A549 treated with dexamethasone at 1 μM for 4 hours (cell line): ENCODE data around the gene CXorf51B. TPM values are rescaled to one million over a fixed set of nuclear protein-coding genes. Genes with fewer than 3 reads are reported as not detected.

ENCODE experiments used
- total RNA-seq: library from RNA; stranded (reverse); fragments of 200-300 nt; extraction: Qiagen RNA extraction; gene quantifications from 5 replicates; pipeline ENCODE4 v1.2.3, GENCODE V29; 2022

Gene CXorf51B
- total RNA-seq, result not detected in 5 replicates

DNA sequence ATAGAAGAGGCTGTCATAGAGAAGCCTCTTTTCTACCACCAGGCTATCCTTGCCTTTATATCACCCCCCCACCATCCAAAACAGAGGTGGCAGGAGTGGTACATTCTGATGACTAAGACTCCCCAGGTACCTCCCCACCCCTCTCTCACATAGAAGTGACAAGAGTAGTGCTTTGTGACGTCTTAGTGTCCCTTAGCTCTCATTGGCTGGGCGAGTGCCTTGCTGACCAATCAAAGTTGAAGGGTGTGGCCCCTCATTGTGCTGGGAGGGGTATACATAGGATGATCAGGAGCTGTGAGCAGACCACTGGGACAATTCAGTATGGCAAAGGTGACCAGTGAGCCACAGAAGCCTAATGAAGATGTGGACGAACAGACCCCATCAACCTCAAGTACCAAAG is at the start of gene CXorf51B:
Gene CXorf51B (plus strand): TSS at position 301 of the 400 bp plus-strand sequence. CDS start 21 bp downstream, at position 322.

DNA sequence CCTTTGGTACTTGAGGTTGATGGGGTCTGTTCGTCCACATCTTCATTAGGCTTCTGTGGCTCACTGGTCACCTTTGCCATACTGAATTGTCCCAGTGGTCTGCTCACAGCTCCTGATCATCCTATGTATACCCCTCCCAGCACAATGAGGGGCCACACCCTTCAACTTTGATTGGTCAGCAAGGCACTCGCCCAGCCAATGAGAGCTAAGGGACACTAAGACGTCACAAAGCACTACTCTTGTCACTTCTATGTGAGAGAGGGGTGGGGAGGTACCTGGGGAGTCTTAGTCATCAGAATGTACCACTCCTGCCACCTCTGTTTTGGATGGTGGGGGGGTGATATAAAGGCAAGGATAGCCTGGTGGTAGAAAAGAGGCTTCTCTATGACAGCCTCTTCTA is 5.1 kb downstream of the CXorf51B start, which contains the start of gene CXorf51A:
Gene CXorf51A (minus strand): TSS at position 101 of the 400 bp plus-strand sequence. CDS start 21 bp downstream, at position 80.

Other genes starting within 250 kb of the CXorf51B start
- not detected in 5 replicates for gene CXorf51A, start 5.0 kb downstream of the CXorf51B start, total RNA-seq